HCT116 (cell line): ENCODE data around the gene TMEM237. TPM values are rescaled to one million over a fixed set of nuclear protein-coding genes. Genes with fewer than 3 reads are reported as not detected.

Experiments
- ATAC-seq: fragments of 200-7000 bp; cut with Tn5 transposase; 2 replicates; pipeline ENCODE4 v1.9.1; 2020; ENCODE audit warnings: mild to moderate bottlenecking, moderate library complexity
- BruUV-seq: library from RNA; stranded (reverse); fragments of 400-500 nt; replicated peaks from 2 replicates; lab custom pipeline; 2021; lab: Mats Ljungman, UMichigan
- CTCF ChIA-PET: fragments of 300-600 bp; sonication (Branson Sonifier 250); formaldehyde crosslinking; loops from one replicate; lab custom pipeline; 2021; ENCODE audit warnings: antibody characterized with exemption; lab: Charles Lee
- POLR2A ChIA-PET: fragments of 300-600, 350-600 bp; sonication (Branson Sonifier 250); formaldehyde crosslinking; loops from one replicate; lab custom pipeline; 2021; ENCODE audit warnings: antibody characterized with exemption; lab: Charles Lee
- RAD21 ChIA-PET, 2 experiments: fragments of 300-600 bp; sonication (Branson Sonifier 250); formaldehyde crosslinking; loops; one replicate each; lab custom pipeline; 2023; ENCODE audit warnings: low total read pairs in 2 of 2; ENCODE audit not compliant: uncharacterized antibody in 2 of 2, unreplicated experiment in 2 of 2, low non-redundant PET in 1 of 2; lab: Charles Lee
- DNase-seq: peaks from one replicate; pipeline ENCODE4 v3.0.0-alpha.2; 2010; ENCODE audit warnings: low read depth, low spot score
- H2AFZ ChIP-seq: fragments of 200-600 bp; shearing (Covaris generic), sonication (generic); 2 replicates; pipeline ENCODE4 v1.6.1; 2017; ENCODE audit warnings: low read depth, mixed run types, mixed read lengths, antibody characterized with exemption, low read length; ENCODE audit not compliant: poor library complexity, severe bottlenecking
- H3K27ac ChIP-seq: 2 replicates; pipeline ENCODE4 v1.5.1; 2012; ENCODE audit warnings: low read depth, low read length
- H3K27me3 ChIP-seq: fragments of 200-600 bp; sonication (generic); 2 replicates; pipeline ENCODE4 v1.6.1; 2016; ENCODE audit warnings: mixed run types, low read length, mixed read lengths; ENCODE audit not compliant: insufficient read depth
- H3K36me3 ChIP-seq, 2 experiments: fragments of 200-500 bp in 1 of 2; fragments of 200-600 bp in 1 of 2; sonication (Bioruptor generic) in 1 of 2; sonication (generic) in 1 of 2; 2 replicates each; pipeline versions ENCODE4 v1.5.1 to v1.6.1; 2014 to 2016; ENCODE audit warnings: low read length in 2 of 2, inconsistent platforms in 1 of 2, mixed read lengths in 1 of 2, mixed run types in 1 of 2; ENCODE audit not compliant: insufficient read depth in 2 of 2, control insufficient read depth in 1 of 2
- H3K4me1 ChIP-seq, 2 experiments: fragments of 200-600 bp in 1 of 2; sonication (generic) in 1 of 2; 2 replicates each; pipeline versions ENCODE4 v1.5.1 to v1.6.1; 2012 to 2017; ENCODE audit warnings: low read length in 2 of 2, inconsistent platforms in 1 of 2, mild to moderate bottlenecking in 1 of 2, mixed read lengths in 1 of 2, mixed run types in 1 of 2, moderate library complexity in 1 of 2; ENCODE audit not compliant: insufficient read depth in 2 of 2, control insufficient read depth in 1 of 2
- H3K4me2 ChIP-seq: fragments of 200-600 bp; sonication (generic); 2 replicates; pipeline ENCODE4 v1.6.1; 2017; ENCODE audit warnings: mixed run types, low read length, mixed read lengths
- H3K4me3 ChIP-seq, 2 experiments: fragments of 200-600 bp in 1 of 2; sonication (generic) in 1 of 2; replicated peaks in 1 of 2; 2 replicates each; pipeline ENCODE4 v1.5.1; 2011 to 2016; ENCODE audit warnings: low read length in 2 of 2, control low read depth in 1 of 2, low read depth in 1 of 2, mild to moderate bottlenecking in 1 of 2, mixed read lengths in 1 of 2, mixed run types in 1 of 2
- H3K79me2 ChIP-seq: fragments of 200-600 bp; sonication (generic); 2 replicates; pipeline ENCODE4 v1.6.1; 2017; ENCODE audit warnings: mild to moderate bottlenecking, mixed run types, low read length, moderate library complexity, mixed read lengths; ENCODE audit not compliant: insufficient read depth
- H3K9ac ChIP-seq: fragments of 200-600 bp; sonication (generic); 2 replicates; pipeline ENCODE4 v1.6.1; 2016; ENCODE audit warnings: low read length, mixed read lengths
- H3K9me2 ChIP-seq: fragments of 200-600 bp; sonication (generic), shearing (Covaris generic); 2 replicates; pipeline ENCODE4 v1.6.1; 2017; ENCODE audit warnings: mixed run types, mild to moderate bottlenecking, moderate library complexity; ENCODE audit not compliant: insufficient read depth
- H3K9me3 ChIP-seq, 2 experiments: fragments of 200-500 bp in 1 of 2; fragments of 200-600 bp in 1 of 2; sonication (Bioruptor generic) in 1 of 2; sonication (generic) in 1 of 2; 2 replicates each; pipeline ENCODE4 v1.6.1; 2014 to 2017; ENCODE audit warnings: low read length in 2 of 2, mixed read lengths in 2 of 2, inconsistent platforms in 1 of 2, low read depth in 1 of 2, mild to moderate bottlenecking in 1 of 2, mixed run types in 1 of 2, moderate library complexity in 1 of 2; ENCODE audit not compliant: control insufficient read depth in 1 of 2, insufficient read depth in 1 of 2
- H4K20me1 ChIP-seq: fragments of 200-600 bp; sonication (generic), shearing (Covaris generic); 2 replicates; pipeline ENCODE4 v1.6.1; 2017; ENCODE audit warnings: mixed run types, mild to moderate bottlenecking, moderate library complexity; ENCODE audit not compliant: insufficient read depth
- ATF3 ChIP-seq: IDR thresholded peaks from 2 replicates; pipeline ENCODE4 v1.6.1; 2012
- CEBPB ChIP-seq: IDR thresholded peaks from 2 replicates; pipeline ENCODE4 v1.6.1; 2012; ENCODE audit warnings: low read depth
- ELF1 ChIP-seq: IDR thresholded peaks from 2 replicates; pipeline ENCODE4 v1.6.1; 2012; ENCODE audit warnings: low read depth, borderline replicate concordance
- EZH2 ChIP-seq: fragments of 200-600 bp; sonication (generic); IDR thresholded peaks from 2 replicates; pipeline ENCODE4 v1.6.1; 2017; ENCODE audit warnings: antibody characterized with exemption, mixed run types
- FOSL1 ChIP-seq: IDR thresholded peaks from 2 replicates; pipeline ENCODE4 v1.6.1; 2012; ENCODE audit warnings: low read depth
- MAX ChIP-seq: IDR thresholded peaks from 2 replicates; pipeline ENCODE4 v1.6.1; 2012
- POLR2AphosphoS5 ChIP-seq: IDR thresholded peaks from 2 replicates; pipeline ENCODE4 v1.6.1; 2011; ENCODE audit warnings: mild to moderate bottlenecking, low read depth, low read length, moderate library complexity
- RAD21 ChIP-seq: IDR thresholded peaks from 2 replicates; pipeline ENCODE4 v1.6.1; 2012; ENCODE audit warnings: low read depth, mild to moderate bottlenecking
- SIN3A ChIP-seq: IDR thresholded peaks from 2 replicates; pipeline ENCODE4 v1.6.1; 2012; ENCODE audit warnings: low read depth
- SP1 ChIP-seq: IDR thresholded peaks from 2 replicates; pipeline ENCODE4 v1.6.1; 2012; ENCODE audit warnings: low read depth
- TCF7L2 ChIP-seq: IDR thresholded peaks from 2 replicates; pipeline ENCODE4 v1.7.0; 2011; ENCODE audit warnings: borderline replicate concordance, inconsistent platforms; ENCODE audit not compliant: insufficient read depth, insufficient read length; ENCODE audit errors: extremely low read depth
- ZFX ChIP-seq: fragments of 450-650 bp; IDR thresholded peaks from 2 replicates; pipeline ENCODE4 v1.6.1; 2017
- ZNF274 ChIP-seq: fragments of 200-500 bp; sonication (Bioruptor generic); IDR thresholded peaks from 2 replicates; pipeline ENCODE4 v1.6.1; 2014; ENCODE audit warnings: mild to moderate bottlenecking, low read depth, low read length, inconsistent platforms
- intact Hi-C: fragments of 100-400 bp; cut with micrococcal nuclease; formaldehyde crosslinking; loops from 2 replicates; pipeline ENCODE4 v1.10.0; 2022
- total RNA-seq: library from RNA; stranded (reverse); gene quantifications from one replicate; pipeline ENCODE4 v1.2.1, GENCODE V29; 2021; ENCODE audit not compliant: unreplicated experiment

TMEM237 gene
- total RNA-seq, 1 experiment from 2014 or later: 29.4 TPM

- POLR2A ChIA-PET: no interaction called here
Observed at GRCh38 chr2:201656102-201656501, 12.8 kb upstream of the TMEM237 start.

GRCh38 chr2:201654616-201655384, 11.5 kb upstream of the TMEM237 start:
- no peaks in the 10 kb centered on the region for H3K9me2 ChIP-seq
- POLR2A ChIA-PET: no interaction called here

More at GRCh38 chr2:201656102-201656501, 12.8 kb upstream of the TMEM237 start:
- H3K4me3 ChIP-seq: no peak overlapping the region
- no peak overlapping the region for H3K9ac ChIP-seq
- H2AFZ ChIP-seq: no peak overlapping the region
- no peaks in the 10 kb centered on the region for H3K79me2 ChIP-seq
- H3K27ac ChIP-seq: no peak overlapping the region
- intact Hi-C loops: no loop called here
- CTCF ChIA-PET: no interaction called here
- BruUV-seq: no TSS peak
- DNase-seq: no peak
- no peaks in the 10 kb centered on the region for H4K20me1 ChIP-seq
- TF ChIP-seq ELF1: no peak
- TF ChIP-seq, all 23 proteins: peak for 0
- no peak for ATAC-seq
- Histone ChIP-seq H3K4me1 (peaks cover 0 to 5% of the 10 kb centered on the region in 2 experiments; a peak in 2 of 4 replicates), H3K27me3 (no peaks in the 10 kb centered on the region), H3K9me2 (no peaks in the 10 kb centered on the region), H3K36me3 (no peaks in the 10 kb centered on the region), H3K4me2 (no peak overlapping the region), H3K9me3 (no peaks in the 10 kb centered on the region)
- RAD21 ChIA-PET: no interaction called here

More at GRCh38 chr2:201654616-201655384, 11.5 kb upstream of the TMEM237 start:
- TF ChIP-seq SIN3A: no peak
- no peak for TF ChIP-seq MAX
- TF ChIP-seq SP1: no peak
- TF ChIP-seq POLR2AphosphoS5: no peak
- no peak for TF ChIP-seq TCF7L2
- no peak for TF ChIP-seq ATF3
- TF ChIP-seq ZFX: no peak
- TF ChIP-seq EZH2: no peak
- TF ChIP-seq CEBPB: no peak
- no peak for TF ChIP-seq ZNF274
- TF ChIP-seq FOSL1: no peak
- TF ChIP-seq RAD21: no peak
- TF ChIP-seq, all 23 proteins: peak for 0
- no peaks in the 10 kb centered on the region for H3K36me3 ChIP-seq
- H3K4me1 ChIP-seq: peaks cover 0 to 5% of the 10 kb centered on the region in 2 experiments; a peak in 2 of 4 replicates
- no peak overlapping the region for H3K4me3 ChIP-seq
- no peak overlapping the region for H3K27ac ChIP-seq
- no peak for DNase-seq
- no peak for ATAC-seq
- H4K20me1 ChIP-seq: no peaks in the 10 kb centered on the region
- RAD21 ChIA-PET: no interaction called here
- no peak overlapping the region for H3K4me2 ChIP-seq
- intact Hi-C loops: no loop called here
- H2AFZ ChIP-seq: no peak overlapping the region
- no peak overlapping the region for H3K9ac ChIP-seq
- H3K27me3 ChIP-seq: no peaks in the 10 kb centered on the region
- H3K79me2 ChIP-seq: no peaks in the 10 kb centered on the region
- no peaks in the 10 kb centered on the region for H3K9me3 ChIP-seq
- CTCF ChIA-PET: no interaction called here
- no TSS peak for BruUV-seq
